HG03558 (cell line): ENCODE results near the gene PTPRF.
A peak's percentile ranks its signal among the peaks of the same experiment; 100 is the strongest.

Experiments
- ATAC-seq: cut with Tn5 transposase; IDR thresholded peaks from one replicate; pipeline ENCODE4 v1.9.1; 2021; ENCODE audit warnings: moderate number of reproducible peaks; ENCODE audit not compliant: unreplicated experiment; ENCODE audit errors: extremely low read depth

The PTPRF gene

DNA sequence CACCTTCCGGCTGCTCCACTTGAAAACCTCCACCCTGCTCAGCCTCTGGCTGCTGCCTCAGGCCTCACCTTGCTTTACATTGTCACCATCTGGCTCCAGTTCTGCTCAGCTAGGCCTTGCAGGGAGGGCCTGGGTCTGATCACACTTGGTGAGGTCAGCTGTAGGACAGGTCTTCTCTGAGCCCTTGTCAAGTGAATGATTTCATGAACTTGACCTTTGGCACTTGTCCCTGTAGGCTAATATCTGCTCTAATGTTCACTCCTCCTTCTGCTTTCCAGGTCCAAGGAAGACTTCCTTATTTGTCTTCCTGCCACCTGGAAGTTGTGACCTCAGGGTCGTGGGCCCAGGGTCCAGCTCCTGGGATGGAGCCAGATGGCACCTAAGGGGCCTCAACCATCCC is 41.4 kb downstream of the PTPRF start:
- no peak for ATAC-seq

DNA sequence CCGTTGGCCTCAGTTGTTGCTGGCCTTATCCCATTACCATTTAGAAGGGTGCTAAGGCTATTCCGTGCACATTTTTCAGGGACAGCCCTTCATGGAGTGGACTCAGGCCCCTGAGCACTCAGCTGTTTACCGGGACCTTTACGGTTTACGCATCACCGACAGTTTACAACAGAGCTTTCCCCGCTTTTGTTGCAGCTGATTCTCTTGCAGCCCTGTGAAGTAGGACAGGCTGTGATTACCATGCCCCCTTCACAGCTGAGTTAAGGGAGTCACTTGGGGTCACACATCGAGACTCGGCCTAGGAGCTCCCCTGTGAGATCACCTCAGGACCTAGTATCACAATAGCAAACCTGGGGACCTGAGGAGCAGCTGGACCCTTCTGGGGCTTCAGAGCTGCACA is 41.9 kb downstream of the PTPRF start:
- ATAC-seq = no peak

DNA sequence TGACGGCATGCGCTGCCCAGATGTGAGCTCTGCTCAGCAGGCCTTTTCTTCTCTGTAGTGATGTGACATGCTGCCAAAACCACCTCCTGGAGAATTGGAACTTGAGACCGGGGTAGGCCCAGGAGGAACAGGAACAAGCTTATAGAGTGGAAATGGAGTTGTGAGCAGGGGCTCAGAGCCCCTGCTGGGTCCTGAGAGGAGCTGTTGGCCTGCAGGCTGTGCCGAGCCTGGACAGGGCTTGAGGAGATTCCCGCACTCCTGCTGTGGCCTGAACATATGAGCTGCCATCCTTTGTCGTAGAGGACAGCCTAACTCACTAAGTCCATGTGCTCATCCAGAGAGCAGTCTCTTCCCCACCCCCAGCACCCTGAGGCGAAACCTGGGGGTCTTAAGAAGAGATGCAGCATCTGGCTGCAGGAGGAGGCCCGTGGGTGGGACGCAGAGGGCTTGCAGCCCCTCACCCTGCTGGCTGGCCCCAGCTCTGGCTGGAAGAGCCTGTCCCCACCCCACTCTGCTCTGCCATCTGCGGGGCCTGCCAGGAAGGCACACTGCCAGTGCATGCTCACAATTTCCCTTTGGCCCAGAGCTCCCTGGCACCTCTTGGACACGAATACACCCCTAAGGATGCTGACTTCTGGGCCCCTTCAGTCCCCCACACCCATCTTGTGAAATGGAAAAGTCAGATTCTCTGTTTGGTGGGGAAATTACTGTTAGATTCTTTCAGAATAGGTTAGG is 42.5 kb downstream of the PTPRF start:
- ATAC-seq = no peak

DNA sequence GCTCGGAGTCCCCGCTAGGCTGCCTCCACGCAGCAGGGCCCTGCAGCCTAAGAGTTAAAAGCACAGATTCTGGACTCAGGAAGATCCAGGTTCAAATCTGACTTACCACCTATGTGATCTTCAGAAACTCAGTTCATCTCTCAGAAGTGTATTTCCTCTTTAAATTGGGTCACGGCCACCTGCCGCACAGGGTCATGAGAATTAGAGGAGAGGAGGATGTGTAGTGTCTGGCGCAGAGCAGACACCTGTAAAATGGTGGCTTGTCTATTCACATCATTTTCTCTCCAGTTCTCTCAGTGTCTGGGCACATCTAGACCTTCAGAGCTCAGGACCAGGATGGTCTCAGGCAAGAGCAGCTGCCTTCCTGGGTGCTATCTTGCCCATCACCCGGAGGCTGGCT is 45.8 kb downstream of the PTPRF start:
- no peak for ATAC-seq

DNA sequence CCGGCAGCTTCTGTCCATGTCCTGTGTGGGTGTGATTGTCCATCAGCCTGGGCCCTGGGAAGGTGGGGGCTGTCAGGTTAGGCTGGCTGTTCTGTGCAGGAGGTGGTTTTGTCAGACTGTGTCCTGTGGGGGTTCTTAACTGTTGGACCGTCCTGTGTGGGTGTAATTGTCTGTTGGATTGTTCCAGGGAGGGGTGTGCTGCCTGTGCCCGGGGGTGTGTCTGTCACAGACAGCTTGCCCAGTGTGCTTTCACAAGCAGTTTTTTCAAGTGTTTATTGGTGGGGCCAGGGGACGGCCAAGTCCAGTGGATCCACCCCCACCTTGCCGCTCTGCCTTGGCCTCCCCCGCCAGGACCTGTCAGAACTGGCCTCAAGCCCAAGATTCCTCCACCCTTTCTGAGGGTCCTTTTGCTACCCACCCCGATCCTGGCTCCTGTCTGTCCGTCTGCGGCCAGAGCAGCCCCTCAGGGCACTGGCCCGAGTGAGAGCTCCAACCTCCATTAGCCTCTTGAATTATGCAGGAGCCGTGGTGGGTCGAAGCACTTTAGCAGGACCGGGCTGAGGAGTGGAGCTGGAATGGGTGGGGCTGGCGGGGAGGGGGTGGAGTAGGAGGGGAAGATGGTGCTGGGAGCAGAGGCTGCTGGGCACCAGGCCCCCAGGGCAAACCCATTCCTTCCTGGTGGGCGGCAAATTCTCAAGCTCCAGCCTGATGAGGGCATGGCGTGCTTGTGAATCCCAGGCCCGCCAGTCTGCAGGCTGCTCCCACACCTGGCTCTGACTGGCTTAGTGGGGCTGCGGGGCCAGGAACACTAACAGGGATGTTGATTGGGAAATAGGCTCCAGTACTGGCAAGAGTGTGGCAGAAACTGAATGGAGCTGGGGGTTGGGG is 47.2 kb downstream of the PTPRF start:
- no peak for ATAC-seq

DNA sequence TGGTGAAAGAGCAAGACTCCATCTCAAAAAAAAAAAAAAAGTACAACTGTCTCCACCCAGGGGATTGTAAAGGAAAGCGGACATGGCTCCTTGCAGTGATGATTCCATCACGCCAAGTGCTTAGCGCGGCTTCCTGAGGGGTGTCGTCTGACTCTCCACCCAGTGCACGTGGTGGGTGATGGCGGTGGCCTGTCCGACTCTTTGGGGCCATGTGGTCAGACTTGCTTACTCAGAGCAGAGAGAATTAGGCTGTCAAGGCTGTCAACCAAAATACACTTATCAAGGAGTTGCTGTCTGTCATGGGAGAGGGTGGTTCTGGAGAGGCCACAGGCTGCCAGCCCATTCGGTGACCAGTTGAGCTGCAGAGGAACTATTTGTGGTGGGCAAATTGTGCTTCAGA is 49.4 kb downstream of the PTPRF start:
- no peak for ATAC-seq

DNA sequence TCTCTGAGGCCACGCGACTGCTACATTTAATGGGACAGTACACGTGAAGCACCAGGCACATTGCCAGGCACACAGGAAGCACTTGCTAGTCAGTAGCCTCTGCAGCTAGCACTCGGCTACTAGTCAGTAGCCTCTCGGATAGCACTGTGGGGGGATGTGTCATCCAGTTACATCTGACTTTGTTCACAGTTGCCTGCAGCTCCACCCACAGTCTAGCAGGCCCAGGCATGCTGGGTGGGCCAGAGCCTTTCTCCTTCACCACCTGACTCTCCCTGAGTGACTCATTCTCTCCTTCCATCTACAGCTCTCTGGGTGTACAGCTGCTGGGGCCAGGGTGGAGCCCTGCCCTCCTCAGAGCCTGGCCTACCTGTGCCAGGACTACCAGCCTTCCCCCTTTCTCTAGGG is 51.5 kb downstream of the PTPRF start:
- peak; percentile 75 for ATAC-seq

DNA sequence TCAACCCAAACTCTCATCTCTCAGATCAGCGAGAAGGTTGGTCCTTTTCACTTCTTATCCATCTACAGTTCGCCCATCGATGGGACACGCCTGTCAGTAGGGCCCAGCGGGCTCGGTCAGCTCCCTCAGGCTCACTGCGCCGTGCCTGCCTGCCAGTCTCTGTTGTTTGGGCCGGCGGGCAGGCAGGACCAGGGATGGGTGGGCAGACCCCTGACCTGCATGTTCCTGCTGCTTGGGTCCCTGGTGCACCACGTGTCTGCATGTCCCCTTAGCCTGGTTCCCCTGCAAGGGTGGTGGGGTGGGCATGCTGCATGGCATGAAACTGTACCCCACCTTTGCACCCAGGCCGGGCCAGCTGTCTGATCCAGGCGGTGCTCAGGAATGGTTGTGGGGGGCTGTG is 52.4 kb downstream of the PTPRF start:
- ATAC-seq = no peak

DNA sequence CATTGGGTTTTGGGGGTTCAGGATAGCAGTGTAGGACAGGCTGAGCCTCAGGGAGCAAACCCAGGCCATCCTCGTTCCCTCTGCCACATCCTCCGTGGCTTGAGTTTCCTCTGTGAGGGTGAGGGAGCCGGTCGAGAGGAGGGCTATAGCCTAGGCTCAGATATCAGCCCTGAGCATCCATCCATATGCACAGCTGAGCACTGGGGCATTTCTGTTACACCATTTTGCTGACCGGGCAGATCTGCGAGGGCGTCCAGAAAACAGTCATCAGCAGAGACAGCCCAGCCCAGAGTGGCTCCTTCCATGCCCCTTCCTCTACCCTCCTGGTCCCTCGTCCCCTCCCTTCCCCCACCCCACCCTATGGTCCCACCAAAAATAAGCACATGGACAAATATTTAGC is 53.5 kb downstream of the PTPRF start:
- no peak for ATAC-seq

DNA sequence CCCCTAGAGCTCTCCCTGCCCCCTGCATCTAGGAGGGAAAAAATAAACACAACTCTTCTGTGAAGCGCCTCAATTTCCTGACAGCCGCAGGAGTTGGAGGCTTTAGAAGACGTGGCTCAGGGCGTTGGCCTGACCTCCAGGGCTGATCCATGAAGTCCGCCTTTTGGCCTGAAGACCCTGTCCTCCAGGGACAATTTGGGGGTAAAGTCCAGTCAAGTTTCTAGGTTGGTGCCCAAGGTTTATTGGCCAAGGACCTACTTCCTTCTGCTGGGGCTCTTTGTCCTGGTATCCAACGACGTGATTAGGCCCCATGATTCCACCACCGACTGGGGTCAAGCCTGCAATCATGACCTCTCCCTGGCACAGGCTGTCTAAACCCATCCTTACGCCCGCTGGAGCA is 54.9 kb downstream of the PTPRF start:
- ATAC-seq = no peak

DNA sequence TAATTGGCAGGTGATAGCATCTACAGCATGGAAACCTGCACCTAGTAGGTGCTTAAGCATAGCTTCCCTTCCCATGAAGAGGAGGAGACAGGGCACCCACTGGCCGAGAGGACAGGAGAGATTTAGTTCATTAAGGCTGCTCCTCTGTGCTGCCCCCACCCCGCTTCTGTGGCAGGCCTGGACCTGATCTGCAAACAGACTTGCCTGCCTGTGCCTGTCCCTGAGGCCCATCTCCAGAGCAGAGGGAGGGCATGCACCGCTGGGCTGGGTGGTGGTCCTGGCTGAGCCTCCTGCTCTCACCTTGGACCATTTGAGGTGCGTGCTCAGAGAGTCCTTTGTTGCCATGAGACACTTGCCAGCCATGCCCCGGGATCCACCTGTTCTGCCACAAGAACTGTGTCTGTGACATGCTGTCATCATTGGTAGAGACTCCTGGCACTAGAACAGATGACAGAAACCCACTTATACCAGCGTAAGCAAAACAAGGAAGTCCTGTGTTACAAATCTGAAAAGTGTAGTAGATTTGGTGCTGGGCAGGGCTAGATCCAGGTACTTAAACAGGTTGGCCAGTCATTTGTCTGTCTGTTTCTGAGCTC is 55.6 kb downstream of the PTPRF start:
- ATAC-seq = no peak

DNA sequence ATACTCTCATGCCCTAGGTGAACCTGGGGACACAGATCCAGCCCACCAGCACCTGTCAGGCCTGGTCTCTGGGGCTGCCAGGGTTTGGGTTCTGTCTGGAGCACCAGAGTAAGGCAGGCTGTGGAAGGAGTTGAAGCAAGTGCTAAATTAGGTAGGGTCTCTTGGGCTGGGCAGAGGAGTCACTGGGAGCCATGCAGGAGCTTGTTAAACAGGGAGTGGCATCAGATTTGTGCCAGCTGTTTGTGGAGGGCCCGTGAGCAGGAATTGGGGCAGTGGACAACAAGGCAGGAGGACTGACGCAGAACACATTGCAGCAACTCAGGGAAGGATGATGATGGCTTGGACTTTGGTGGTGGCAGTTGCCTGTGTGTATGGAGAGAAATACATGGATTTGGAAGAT is 56.3 kb downstream of the PTPRF start:
- ATAC-seq = no peak

DNA sequence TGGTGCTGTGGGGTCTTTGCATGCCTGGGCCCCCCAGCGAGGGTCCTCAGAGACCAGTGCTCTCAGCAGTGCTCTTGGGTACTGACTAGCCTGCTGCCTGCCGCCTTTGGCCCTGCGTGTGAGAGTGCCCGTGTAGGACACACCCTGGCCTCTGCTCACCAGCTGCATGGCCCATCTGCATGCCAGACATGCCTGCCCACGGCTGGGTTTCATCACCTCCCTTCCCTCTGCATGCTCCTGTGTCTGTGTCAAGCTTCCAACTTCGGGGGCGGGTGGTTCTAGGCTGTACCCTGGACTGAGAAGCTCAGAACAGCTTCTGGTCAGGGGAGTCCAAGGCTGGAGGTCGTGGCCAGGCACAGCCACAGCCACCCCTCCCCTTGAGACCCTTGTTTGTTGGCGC is 56.9 kb downstream of the PTPRF start:
- no peak for ATAC-seq

DNA sequence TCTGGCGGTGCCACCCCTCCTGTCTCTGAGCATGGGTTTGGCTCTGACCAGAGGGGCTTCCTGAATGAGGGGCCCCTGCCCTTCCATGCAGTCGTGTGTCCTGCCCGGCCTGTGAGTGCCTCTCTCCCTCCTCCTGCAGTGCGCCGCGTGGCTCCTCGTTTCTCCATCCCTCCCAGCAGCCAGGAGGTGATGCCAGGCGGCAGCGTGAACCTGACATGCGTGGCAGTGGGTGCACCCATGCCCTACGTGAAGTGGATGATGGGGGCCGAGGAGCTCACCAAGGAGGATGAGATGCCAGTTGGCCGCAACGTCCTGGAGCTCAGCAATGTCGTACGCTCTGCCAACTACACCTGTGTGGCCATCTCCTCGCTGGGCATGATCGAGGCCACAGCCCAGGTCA is 57.9 kb downstream of the PTPRF start:
- ATAC-seq = no peak

DNA sequence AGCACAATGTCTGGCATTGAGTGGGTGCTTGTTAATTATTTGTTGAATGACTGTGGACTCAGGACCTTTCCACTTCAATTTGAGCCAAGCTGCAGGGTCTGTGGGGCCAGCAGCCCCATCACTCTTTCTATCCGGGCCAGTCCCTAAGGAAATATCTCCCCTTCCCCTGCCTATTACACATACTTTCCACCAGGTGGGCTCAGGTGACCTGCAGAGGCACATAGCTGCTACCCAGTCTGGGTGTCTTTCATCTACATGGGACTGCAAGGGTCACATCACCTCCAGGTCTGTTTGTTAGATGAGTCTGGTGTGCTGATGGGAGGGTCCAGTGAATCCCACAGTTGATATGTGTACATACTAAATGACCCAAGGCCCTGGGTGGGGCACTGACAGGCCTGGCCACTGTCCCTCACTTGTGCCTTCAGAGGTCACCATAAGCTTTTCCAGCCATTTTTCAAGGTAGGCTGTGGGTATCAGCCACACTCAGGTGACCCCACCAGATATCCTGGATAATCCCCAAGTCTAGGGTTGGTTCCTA is 59.8 kb downstream of the PTPRF start:
- no peak for ATAC-seq

DNA sequence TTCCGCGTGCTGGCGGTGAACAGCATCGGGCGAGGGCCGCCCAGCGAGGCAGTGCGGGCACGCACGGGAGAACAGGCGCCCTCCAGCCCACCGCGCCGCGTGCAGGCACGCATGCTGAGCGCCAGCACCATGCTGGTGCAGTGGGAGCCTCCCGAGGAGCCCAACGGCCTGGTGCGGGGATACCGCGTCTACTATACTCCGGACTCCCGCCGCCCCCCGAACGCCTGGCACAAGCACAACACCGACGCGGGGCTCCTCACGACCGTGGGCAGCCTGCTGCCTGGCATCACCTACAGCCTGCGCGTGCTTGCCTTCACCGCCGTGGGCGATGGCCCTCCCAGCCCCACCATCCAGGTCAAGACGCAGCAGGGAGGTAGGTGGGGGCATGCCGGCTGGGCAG is 60.5 kb downstream of the PTPRF start:
- ATAC-seq = no peak

DNA sequence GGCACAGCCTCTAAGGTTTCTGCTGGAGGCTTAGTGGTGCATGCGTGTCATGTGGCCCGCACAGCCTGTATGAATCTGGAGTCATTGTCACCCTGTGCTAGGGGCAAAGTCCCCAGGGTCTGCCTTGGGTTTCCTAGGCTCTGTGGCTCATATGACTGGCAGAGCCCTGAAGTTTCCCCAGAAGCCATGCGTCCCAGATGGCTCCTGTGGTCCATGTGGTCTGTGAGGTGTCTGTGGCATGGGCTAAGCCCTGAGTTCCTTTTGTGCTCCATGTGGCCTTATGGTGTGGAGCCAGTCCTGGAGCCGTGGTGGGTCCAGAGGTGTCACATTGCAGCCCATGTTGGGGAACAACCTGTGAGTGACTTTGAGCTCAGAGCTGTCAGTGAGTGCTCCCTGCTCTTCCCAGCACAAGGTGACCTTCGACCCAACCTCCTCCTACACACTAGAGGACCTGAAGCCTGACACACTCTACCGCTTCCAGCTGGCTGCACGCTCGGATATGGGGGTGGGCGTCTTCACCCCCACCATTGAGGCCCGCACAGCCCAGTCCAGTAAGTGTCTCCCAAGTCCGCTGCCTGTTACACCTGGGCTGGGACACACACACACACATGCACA is 61.5 kb downstream of the PTPRF start:
- no peak for ATAC-seq

DNA sequence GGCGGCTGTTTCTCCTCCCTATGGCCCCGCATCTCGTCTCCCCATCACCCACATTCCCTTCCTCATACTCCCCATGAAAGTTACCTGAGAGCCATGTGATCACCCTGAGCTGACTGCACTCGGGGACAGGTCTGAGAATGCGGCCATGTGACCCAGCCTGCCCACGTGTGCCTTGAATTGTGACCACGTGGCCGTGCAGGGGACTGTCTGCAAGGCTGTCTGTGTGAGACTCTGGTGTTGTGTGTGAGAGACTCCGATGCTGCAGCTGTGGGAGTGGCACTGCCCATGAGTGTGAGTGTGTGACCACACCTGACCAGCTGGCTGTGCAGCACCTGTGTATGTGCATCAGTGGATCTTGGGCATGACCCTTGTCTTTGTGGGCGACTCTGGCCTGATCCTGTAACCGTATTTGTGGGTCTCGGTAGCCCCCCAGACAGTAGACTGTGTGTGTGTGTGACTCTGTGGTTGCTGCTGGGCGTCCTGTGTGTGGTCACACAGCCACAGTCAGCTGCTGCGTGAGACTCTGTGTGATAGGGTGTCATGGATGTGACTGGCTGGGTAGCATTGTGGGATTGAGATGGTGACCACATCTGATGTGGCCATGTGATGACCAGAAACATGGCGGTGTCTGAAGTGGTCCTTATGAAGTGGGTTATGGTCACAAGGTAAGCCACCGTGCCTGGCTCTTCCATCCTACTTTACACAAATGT is 62.4 kb downstream of the PTPRF start:
- no peak for ATAC-seq

DNA sequence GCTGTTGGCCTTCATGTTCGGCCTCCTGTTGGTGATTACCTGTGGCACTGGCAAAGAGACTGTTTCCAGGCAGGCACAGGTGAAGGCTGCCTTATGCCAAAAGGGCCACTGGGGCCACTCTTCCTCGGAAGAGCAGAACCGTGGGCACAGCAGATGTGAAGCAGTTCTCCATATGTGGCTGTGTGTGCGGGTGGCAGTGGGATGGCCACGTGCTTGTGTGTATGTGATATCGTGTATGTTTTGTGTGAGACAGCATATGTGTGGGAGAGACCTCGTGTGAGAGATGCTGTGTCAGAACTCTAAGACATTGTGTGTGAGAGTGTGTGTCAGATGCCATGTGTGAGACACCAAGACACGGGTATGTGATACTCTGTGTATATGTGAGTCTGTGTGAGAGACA is 65.9 kb downstream of the PTPRF start:
- no peak for ATAC-seq

DNA sequence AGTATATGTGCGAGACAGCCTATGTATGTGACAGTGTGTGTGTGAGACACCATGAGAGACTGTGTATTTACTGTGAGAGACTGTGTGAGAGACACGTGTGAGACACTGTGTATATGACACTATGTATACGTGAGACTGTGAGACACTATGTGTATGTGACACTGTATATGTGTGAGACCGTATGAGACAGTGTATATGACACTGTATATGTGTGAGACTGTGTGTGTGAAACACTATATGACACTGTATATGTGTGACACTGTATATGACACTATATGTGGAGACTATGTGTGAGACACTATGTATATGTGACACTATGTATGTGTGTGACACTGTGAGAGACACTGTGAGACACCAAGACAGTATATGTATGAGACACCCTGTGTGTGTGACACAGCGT is 66.3 kb downstream of the PTPRF start:
- ATAC-seq = no peak
